HG02623 (cell line): ENCODE measurements around the gene FRZB.

Experiments
- ATAC-seq: cut with Tn5 transposase; IDR thresholded peaks from one replicate; pipeline ENCODE4 v1.9.1; 2021; ENCODE audit warnings: moderate library complexity; ENCODE audit not compliant: unreplicated experiment

FRZB gene

GRCh38 chr2:182804128-182804527 is 62.3 kb downstream of the FRZB start:
- no peak for ATAC-seq

GRCh38 chr2:182798736-182799135 is 67.7 kb downstream of the FRZB start:
- no peak for ATAC-seq

GRCh38 chr2:182792441-182792840 is 74.0 kb downstream of the FRZB start:
- no peak for ATAC-seq

- ATAC-seq, result peak; percentile 47
Measured at GRCh38 chr2:182784777-182785176, 81.7 kb downstream of the FRZB start.

- no peak for ATAC-seq
Measured at GRCh38 chr2:182784058-182784706, 82.3 kb downstream of the FRZB start.
